H1 (cell line): ENCODE results near the gene MRTFA. TPM values are rescaled to one million over a fixed set of nuclear protein-coding genes. Genes with fewer than 3 reads are reported as not detected.

Experiments used
- CTCF ChIA-PET: fragments of 300-600 bp; sonication (Branson Sonifier 250); formaldehyde crosslinking; loops from one replicate; lab custom pipeline; 2021; ENCODE audit not compliant: partially characterized antibody; lab: Charles Lee
- POLR2A ChIA-PET: fragments of 300-600 bp; sonication (Branson Sonifier 250); formaldehyde crosslinking; loops from one replicate; lab custom pipeline; 2021; ENCODE audit warnings: inconsistent platforms; ENCODE audit not compliant: partially characterized antibody; lab: Charles Lee
- DNase-seq, 2 experiments: peaks; one replicate each; pipeline versions ENCODE4 v3.0.0 to v3.0.0-alpha.2; 2010 to 2022; ENCODE audit warnings: low spot score in 2 of 2, low read depth in 1 of 2, mixed read lengths in 1 of 2
- FAIRE-seq: peaks from 2 replicates; lab custom pipeline; 2011; peaks lifted over from hg19 to GRCh38; lab: Jason Lieb, UNC
- H2AFZ ChIP-seq: 2 replicates; pipeline ENCODE4 v1.8.1; 2012; ENCODE audit warnings: low read length, inconsistent platforms
- H2AK5ac ChIP-seq: 2 replicates; pipeline ENCODE4 v1.6.1; 2013; ENCODE audit warnings: low read depth, low read length
- H2BK120ac ChIP-seq: replicated peaks from 2 replicates; pipeline ENCODE3; 2013; ENCODE audit warnings: low read depth, low read length, inconsistent platforms
- H2BK12ac ChIP-seq: 2 replicates; pipeline ENCODE4 v1.6.1; 2013; ENCODE audit warnings: low read depth, low read length
- H2BK15ac ChIP-seq: 2 replicates; pipeline ENCODE4 v1.6.1; 2013; ENCODE audit warnings: low read length
- H2BK20ac ChIP-seq: 2 replicates; pipeline ENCODE4 v1.6.1; 2013; ENCODE audit warnings: low read length
- H2BK5ac ChIP-seq: 2 replicates; pipeline ENCODE4 v1.6.1; 2013; ENCODE audit warnings: low read depth, low read length
- H3K14ac ChIP-seq: 2 replicates; pipeline ENCODE4 v1.6.1; 2013; ENCODE audit warnings: inconsistent platforms; ENCODE audit not compliant: insufficient read length
- H3K18ac ChIP-seq: 2 replicates; pipeline ENCODE4 v1.6.1; 2013; ENCODE audit warnings: low read length; ENCODE audit errors: extremely low read depth
- H3K23ac ChIP-seq: 2 replicates; pipeline ENCODE4 v1.6.1; 2013; ENCODE audit warnings: inconsistent platforms; ENCODE audit not compliant: insufficient read length
- H3K23me2 ChIP-seq: 2 replicates; pipeline ENCODE4 v1.6.1; 2013; ENCODE audit warnings: low read depth, low read length
- H3K27ac ChIP-seq: 2 replicates; pipeline ENCODE4 v1.6.1; 2011; ENCODE audit warnings: low read depth, low read length, inconsistent platforms
- H3K27me3 ChIP-seq, 4 experiments: replicated peaks in 1 of 4; 1 replicate in 1 of 4; 2 replicates in 3 of 4; pipeline versions ENCODE4 v1.6.1 to v1.8.1; 2011 to 2013; ENCODE audit warnings: low read length in 3 of 4, mild to moderate bottlenecking in 3 of 4, inconsistent platforms in 2 of 4, mixed read lengths in 2 of 4, moderate library complexity in 1 of 4; ENCODE audit not compliant: control insufficient read depth in 3 of 4, insufficient read depth in 3 of 4; ENCODE audit errors: extremely low read depth in 1 of 4
- H3K36me3 ChIP-seq, 4 experiments: 2 replicates each; pipeline versions ENCODE4 v1.6.1 to v1.8.1; 2011 to 2013; ENCODE audit warnings: mild to moderate bottlenecking in 4 of 4, low read length in 3 of 4, moderate library complexity in 2 of 4, control low read depth in 1 of 4, inconsistent platforms in 1 of 4; ENCODE audit not compliant: insufficient read depth in 4 of 4, control insufficient read depth in 2 of 4
- H3K4ac ChIP-seq: replicated peaks from 2 replicates; pipeline ENCODE3; 2013; ENCODE audit warnings: low read length, low read depth, mixed read lengths, inconsistent platforms; ENCODE audit not compliant: insufficient read length
- H3K4me1 ChIP-seq, 4 experiments: replicated peaks in 1 of 4; 1 replicate in 1 of 4; 2 replicates in 3 of 4; pipeline versions ENCODE4 v1.6.1 to v1.8.1; 2011 to 2013; ENCODE audit warnings: low read length in 3 of 4, inconsistent platforms in 2 of 4, mixed read lengths in 1 of 4; ENCODE audit not compliant: insufficient read depth in 4 of 4, control insufficient read depth in 3 of 4
- H3K4me2 ChIP-seq, 2 experiments: 2 replicates each; pipeline versions ENCODE4 v1.6.1 to v1.8.1; 2011 to 2013; ENCODE audit warnings: low read depth in 2 of 2, low read length in 2 of 2, control low read depth in 1 of 2, inconsistent platforms in 1 of 2, mild to moderate bottlenecking in 1 of 2; ENCODE audit not compliant: insufficient read depth in 1 of 2
- H3K4me3 ChIP-seq, 4 experiments: fragments of 200-600, 300-600 bp in 1 of 4; sonication (generic), shearing (Covaris generic), sonication (Bioruptor Twin) in 1 of 4; 2 replicates each; pipeline versions ENCODE4 v1.5.1 to v1.8.1; 2011 to 2016; ENCODE audit warnings: low read length in 4 of 4, low read depth in 3 of 4, control low read depth in 2 of 4, inconsistent platforms in 2 of 4, mild to moderate bottlenecking in 2 of 4, mixed read lengths in 1 of 4, moderate library complexity in 1 of 4; ENCODE audit not compliant: insufficient read depth in 2 of 4; ENCODE audit errors: extremely low read depth in 1 of 4
- H3K56ac ChIP-seq: replicated peaks from 2 replicates; pipeline ENCODE3; 2013; ENCODE audit warnings: low read depth, mild to moderate bottlenecking, mixed read lengths, low read length, inconsistent platforms; ENCODE audit not compliant: insufficient read length
- H3K79me1 ChIP-seq: 2 replicates; pipeline ENCODE4 v1.6.1; 2013; ENCODE audit warnings: low read depth, low read length, control low read depth
- H3K79me2 ChIP-seq, 2 experiments: 2 replicates each; pipeline versions ENCODE4 v1.6.1 to v1.8.1; 2012 to 2013; ENCODE audit warnings: low read length in 2 of 2, mild to moderate bottlenecking in 2 of 2, inconsistent platforms in 1 of 2; ENCODE audit not compliant: insufficient read depth in 2 of 2, control insufficient read depth in 1 of 2
- H3K9ac ChIP-seq, 4 experiments: replicated peaks in 1 of 4; 1 replicate in 1 of 4; 2 replicates in 3 of 4; pipeline versions ENCODE4 v1.6.1 to v1.8.1; 2011 to 2013; ENCODE audit warnings: low read depth in 3 of 4, low read length in 3 of 4, control low read depth in 2 of 4, mild to moderate bottlenecking in 2 of 4, moderate library complexity in 2 of 4, inconsistent platforms in 1 of 4; ENCODE audit errors: extremely low read depth in 1 of 4
- H3K9me3 ChIP-seq, 2 experiments: 2 replicates each; pipeline versions ENCODE4 v1.6.1 to v1.8.1; 2012 to 2013; ENCODE audit warnings: mild to moderate bottlenecking in 2 of 2, moderate library complexity in 2 of 2, control low read depth in 1 of 2, inconsistent platforms in 1 of 2, low read depth in 1 of 2, low read length in 1 of 2, mixed read lengths in 1 of 2; ENCODE audit not compliant: insufficient read depth in 2 of 2
- H4K20me1 ChIP-seq, 2 experiments: replicated peaks in 1 of 2; 2 replicates each; pipeline versions ENCODE3 to v1.8.1; 2011 to 2013; ENCODE audit warnings: inconsistent platforms in 2 of 2, low read length in 2 of 2, mild to moderate bottlenecking in 1 of 2; ENCODE audit not compliant: insufficient read depth in 2 of 2, control insufficient read depth in 1 of 2
- H4K5ac ChIP-seq: 2 replicates; pipeline ENCODE4 v1.6.1; 2013; ENCODE audit warnings: low read length, low read depth, mixed read lengths, inconsistent platforms; ENCODE audit not compliant: insufficient read length
- H4K8ac ChIP-seq: 2 replicates; pipeline ENCODE4 v1.8.0; 2013; ENCODE audit warnings: mild to moderate bottlenecking, moderate library complexity, low read length, inconsistent platforms; ENCODE audit not compliant: insufficient read depth; ENCODE audit errors: extremely low read depth
- H4K91ac ChIP-seq: replicated peaks from 2 replicates; pipeline ENCODE3; 2013; ENCODE audit warnings: low read length, mixed read lengths, inconsistent platforms; ENCODE audit not compliant: insufficient read length
- ASH2L ChIP-seq: fragments of 200-600, 300-600 bp; sonication (generic); IDR thresholded peaks from one replicate; pipeline ENCODE4 v1.7.1; 2017; ENCODE audit warnings: low read length
- WGBS, 2 experiments: shearing (Covaris generic) in 1 of 2; methylation state at CpG; one replicate each; pipeline versions ENCODE4 v1.1.6 to v1.1.7; 2013 to 2015; ENCODE audit warnings: low lambda C conversion rate in 2 of 2, mixed read lengths in 2 of 2, inconsistent platforms in 1 of 2, low coverage in 1 of 2, missing lambda C conversion rate in 1 of 2; ENCODE audit not compliant: insufficient replicate concordance in 2 of 2, insufficient coverage in 1 of 2, insufficient read length in 1 of 2; ENCODE audit errors: extremely low coverage in 1 of 2, missing lambda C conversion rate in 1 of 2; 5-methylcytosine and 5-hydroxymethylcytosine counted together
- polyA plus RNA-seq, 7 experiments: library from polyadenylated mRNA; depleted of rRNA in 3 of 7; stranded (reverse) in 5 of 7; unstranded in 2 of 7; fragments of >200 nt in 5 of 7; fragments of 200-250 nt in 2 of 7; gene quantifications; 1 replicate in 5 of 7; 2 replicates in 1 of 7; 4 replicates in 1 of 7; pipeline versions ENCODE4 v1.2.1 to v1.2.3, GENCODE V29; 2011 to 2013; ENCODE audit warnings: missing spikeins in 2 of 7, mixed read lengths in 2 of 7
- total RNA-seq: library from RNA; stranded (reverse); fragmentation: NEBNext Ultra II Directional; extraction: Animal tissue kit (Norgen Biotek cat#: 25700); gene quantifications from 2 replicates; pipeline ENCODE4 v1.2.1, GENCODE V29; 2021

The MRTFA gene
- total and polyA plus RNA-seq, 2 of the 8 experiments (the other 6 are each of a cell fraction or from before 2014, with no cell fraction given) = 5.4 to 37.9 TPM

GRCh38 chr22:40413873-40414272 lies 222.6 kb downstream of the MRTFA start:
- no peak overlapping the region for H3K9ac ChIP-seq
- no peak overlapping the region for H3K18ac ChIP-seq
- H3K36me3 ChIP-seq = peaks cover 8 to 30% (median 22%) of the 10 kb centered on the region in 4 experiments; a peak in 7 of 8 replicates
- POLR2A ChIA-PET = no interaction called here
- no peak overlapping the region for H2AK5ac ChIP-seq
- no peak overlapping the region for H3K27ac ChIP-seq
- DNase-seq (no peak), FAIRE-seq (no peak)
- no peaks in the 10 kb centered on the region for H3K79me2 ChIP-seq
- H2BK12ac ChIP-seq = no peak overlapping the region
- H3K4me3 ChIP-seq = no peak overlapping the region
- H2BK120ac ChIP-seq = no peak overlapping the region
- no peak overlapping the region for H3K4me2 ChIP-seq
- H3K56ac ChIP-seq = no peak overlapping the region
- H2BK5ac ChIP-seq = no peak overlapping the region
- H4K5ac ChIP-seq = no peak overlapping the region
- no peak overlapping the region for H3K23ac ChIP-seq
- 94% methylated on average over 13 of the region's 13 CpGs; no CpG with 5 or more reads in 1 of the 2 experiments for WGBS, 2 experiments
- no peak overlapping the region for H4K91ac ChIP-seq
- CTCF ChIA-PET = no interaction called here
- H3K4ac ChIP-seq = no peak overlapping the region
- peaks cover 1 to 4% of the 10 kb centered on the region in 2 experiments for H4K20me1 ChIP-seq
- no peak overlapping the region for H2AFZ ChIP-seq
- H2BK15ac ChIP-seq = no peak overlapping the region
- H2BK20ac ChIP-seq = no peak overlapping the region
- no peak overlapping the region for H4K8ac ChIP-seq
- no peak for TF ChIP-seq ASH2L
- no peak overlapping the region for H3K14ac ChIP-seq
- H3K27me3 ChIP-seq = no peaks in the 10 kb centered on the region
- H3K9me3 ChIP-seq = no peaks in the 10 kb centered on the region
- no peaks in the 10 kb centered on the region; the same call in 1 of the 2 replicates for H3K79me1 ChIP-seq
- H3K4me1 ChIP-seq = no peaks in the 10 kb centered on the region; a peak in 1 of 7 replicates
- no peaks in the 10 kb centered on the region for H3K23me2 ChIP-seq
